NT2/D1 (cell line): ENCODE data around the gene SNAPC4.

Experiments used
- SUZ12 ChIP-seq: IDR thresholded peaks from 2 replicates; pipeline ENCODE4 v1.6.1; 2011; ENCODE audit not compliant: insufficient read length, insufficient read depth; ENCODE audit errors: extremely low read depth
- YY1 ChIP-seq: IDR thresholded peaks from 2 replicates; pipeline ENCODE4 v1.6.1; 2011; ENCODE audit not compliant: insufficient read length, insufficient read depth

GRCh38 chr9:136429075-136429628, 29.2 kb upstream of the SNAPC4 start:
- TF ChIP-seq YY1 (no peak), SUZ12 (no peak)
